OCI-M1 (cell line): Measurements from ENCODE around the gene ACOT2.

Source experiments
- DNase-seq: peaks from one replicate; lab custom pipeline; 2025; lab: John Stamatoyannopoulos, UW

Gene ACOT2

DNA sequence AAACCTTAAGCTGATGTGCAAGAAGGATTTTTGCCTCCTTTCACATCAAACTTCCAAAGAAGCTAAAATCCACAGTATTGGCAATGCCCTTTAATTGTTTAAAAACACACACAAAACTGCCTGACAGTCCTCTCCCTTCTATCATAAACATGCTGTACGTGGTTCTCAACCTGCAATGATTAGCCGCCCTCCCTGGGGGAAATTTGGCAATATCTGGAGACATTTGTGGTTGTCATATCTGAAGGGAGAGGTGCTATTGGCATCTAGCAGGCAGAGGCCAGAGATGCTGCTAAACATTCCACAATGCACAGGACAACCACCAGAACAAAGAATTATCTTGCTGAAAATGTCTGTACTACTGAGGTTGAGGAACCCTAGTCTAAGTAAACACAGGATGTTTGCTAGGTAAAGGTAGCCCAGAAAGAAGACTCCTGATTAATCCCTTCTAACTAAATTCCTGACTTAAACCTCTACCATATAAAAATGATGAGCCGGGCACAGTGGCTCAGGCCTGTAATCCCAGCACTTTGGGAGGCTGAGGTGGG, 44.5 kb downstream of the ACOT2 start:
- DNase-seq, result no peak

DNA sequence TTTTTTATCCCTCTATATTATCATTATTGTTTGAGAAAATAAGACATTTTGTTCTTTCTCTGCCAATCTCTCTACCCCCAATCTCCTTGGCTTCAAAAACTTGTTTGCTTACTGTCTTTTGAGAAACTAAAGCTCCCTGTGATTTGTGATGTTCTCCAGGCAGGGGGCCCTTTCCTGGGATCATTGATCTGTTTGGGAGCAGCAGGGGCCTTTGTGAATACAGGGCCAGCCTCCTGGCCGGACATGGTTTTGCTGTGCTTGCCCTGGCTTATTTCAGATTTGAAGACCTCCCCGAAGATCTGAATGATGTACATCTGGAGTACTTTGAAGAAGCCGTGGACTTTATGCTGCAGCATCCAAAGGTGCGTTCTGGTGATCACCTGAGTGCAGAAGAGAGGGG, 47.8 kb downstream of the ACOT2 start:
- DNase-seq, result no peak

DNA sequence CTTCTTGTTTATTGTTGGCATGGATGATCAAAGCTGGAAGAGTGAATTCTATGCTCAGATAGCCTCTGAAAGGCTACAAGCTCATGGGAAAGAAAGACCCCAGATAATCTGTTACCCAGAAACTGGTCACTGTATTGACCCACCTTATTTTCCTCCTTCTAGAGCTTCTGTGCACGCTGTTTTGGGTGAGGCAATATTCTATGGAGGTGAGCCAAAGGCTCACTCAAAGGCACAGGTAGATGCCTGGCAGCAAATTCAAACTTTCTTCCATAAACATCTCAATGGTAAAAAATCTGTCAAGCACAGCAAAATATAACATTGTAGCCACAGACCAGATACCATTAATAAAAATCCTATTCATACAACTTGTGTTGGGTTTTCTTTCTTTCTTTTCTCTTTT, 50.5 kb downstream of the ACOT2 start:
- DNase-seq, result no peak

DNA sequence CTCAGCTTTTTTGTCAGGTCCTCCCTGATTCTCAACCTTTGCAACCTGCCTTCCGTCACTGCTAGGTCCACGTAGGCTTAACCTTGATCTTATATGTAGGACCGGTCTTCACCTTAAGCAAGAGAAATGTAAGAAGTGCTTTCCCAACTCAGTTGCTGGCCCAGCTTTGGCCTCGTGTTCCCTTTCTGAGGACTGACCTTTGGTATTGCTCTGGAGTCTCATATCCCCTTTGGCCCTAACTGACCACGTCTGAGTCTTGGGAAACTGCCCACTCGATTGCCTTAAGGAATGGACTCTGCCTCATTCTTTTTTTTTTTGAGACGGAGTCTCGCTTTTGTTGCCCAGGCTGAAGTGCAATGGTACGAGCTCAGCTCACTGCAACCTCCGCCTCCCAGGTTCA, 51.3 kb downstream of the ACOT2 start:
- DNase-seq, result no peak

DNA sequence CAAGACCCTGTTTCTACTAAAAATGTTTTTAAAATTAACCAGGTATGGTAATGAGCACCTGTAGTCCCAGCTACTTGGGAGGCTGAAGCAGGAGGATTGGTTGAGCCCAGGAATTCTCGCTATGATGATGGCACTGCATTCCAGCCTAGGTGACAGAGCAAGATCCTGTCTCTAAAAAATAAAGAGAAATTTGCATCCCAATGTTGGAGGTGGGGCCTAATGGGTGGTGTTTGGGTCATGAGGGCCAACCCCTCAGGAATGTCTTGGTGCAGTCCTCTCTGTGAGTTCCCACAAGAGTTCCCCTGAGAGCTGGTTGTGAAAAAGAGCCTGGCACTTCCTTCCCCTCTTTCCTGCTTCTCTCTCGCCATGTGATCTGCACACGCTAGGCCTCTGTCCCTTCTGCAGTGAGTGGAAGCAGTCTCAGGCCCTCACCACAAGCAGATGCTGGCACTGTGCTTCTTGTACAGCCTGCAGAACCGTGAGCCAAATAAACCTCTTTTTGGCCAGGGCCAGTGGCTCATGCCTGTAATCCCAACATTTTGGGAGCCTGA, 54.6 kb downstream of the ACOT2 start:
- no peak for DNase-seq
